NCI-H1930 (cell line): Measurements from ENCODE around the gene HOXD11.

ENCODE experiments used
- DNase-seq, 2 experiments: peaks; one replicate each; lab custom pipeline; 2025; lab: John Stamatoyannopoulos, UW

Gene HOXD11

DNA sequence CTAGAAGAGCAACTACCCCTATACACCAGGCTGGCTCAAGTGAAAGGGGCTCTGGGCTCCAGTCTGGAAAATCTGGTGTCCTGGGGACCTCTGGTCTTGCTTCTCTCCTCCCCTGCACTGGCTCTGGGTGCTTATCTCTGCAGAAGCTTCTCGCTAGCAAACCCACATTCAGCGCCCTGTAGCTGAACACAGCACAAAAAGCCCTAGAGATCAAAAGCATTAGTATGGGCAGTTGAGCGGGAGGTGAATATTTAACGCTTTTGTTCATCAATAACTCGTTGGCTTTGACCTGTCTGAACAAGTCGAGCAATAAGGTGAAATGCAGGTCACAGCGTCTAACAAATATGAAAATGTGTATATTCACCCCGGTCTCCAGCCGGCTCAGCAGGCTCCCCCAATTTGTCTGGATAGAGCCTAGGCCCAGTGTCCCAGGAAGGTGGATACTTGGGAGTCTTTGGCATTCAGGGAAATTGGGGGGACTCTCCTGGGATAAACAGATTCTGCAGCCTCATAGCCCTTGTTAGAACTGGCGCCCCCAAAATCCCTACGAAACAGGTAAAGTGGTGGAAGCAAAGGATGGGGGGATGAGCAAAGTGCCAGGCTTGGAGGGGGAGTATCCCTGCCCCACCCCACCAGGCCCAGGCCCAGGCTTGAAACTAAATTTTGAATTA, 41.8 kb downstream of the HOXD11 start:
- DNase-seq, result no peak

DNA sequence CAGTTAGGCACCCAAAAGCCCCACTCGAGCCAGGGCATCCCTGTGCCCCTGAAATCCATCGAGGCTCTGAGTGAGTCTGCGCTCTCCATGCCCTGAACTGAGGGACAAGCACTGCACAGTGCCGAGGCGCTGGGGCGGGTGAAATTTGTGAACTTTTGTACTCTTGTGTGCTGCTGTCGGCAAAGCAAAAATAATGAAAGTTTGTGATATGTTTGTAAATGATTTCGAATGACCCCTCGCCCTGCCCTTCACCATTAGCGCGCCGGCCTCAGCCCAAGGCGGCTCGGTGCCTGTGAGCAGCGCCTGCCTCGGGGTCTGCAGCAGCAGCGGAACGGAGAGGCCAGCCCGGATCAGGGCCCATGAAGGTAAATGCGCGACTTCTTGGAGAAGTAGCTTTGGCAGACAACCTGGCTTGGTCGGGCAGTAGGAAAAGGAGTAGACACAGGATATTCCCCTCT, 42.4 kb downstream of the HOXD11 start:
- no peak for DNase-seq

DNA sequence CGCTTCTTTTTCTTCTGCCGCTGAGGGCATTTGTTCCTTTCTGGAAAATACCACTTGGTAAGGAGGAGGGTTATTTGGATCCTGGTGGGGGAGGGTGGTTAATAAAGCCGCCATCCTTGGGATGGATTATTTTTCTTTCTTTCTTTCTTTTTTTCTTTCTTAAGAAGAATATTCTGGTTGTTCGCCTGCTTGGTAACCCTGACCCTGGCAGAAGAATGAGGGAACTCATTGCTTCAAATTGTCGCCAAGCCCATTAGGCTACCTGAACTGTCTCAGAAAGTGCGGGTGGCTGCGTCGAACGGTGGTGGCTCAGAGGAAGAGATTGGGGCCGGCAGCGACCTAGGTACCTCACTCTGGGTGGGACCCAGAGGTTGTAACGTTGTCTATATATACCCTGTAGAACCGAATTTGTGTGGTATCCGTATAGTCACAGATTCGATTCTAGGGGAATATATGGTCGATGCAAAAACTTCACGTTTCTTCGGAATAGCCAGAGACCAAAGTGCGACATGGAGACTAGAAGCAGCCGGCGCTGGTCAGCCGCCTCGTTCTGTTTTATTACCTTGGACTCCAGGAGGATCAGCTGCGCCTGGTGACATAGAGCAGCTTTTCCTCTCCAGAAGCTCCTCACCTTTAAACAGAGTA, 43.0 kb downstream of the HOXD11 start:
- DNase-seq, result no peak

DNA sequence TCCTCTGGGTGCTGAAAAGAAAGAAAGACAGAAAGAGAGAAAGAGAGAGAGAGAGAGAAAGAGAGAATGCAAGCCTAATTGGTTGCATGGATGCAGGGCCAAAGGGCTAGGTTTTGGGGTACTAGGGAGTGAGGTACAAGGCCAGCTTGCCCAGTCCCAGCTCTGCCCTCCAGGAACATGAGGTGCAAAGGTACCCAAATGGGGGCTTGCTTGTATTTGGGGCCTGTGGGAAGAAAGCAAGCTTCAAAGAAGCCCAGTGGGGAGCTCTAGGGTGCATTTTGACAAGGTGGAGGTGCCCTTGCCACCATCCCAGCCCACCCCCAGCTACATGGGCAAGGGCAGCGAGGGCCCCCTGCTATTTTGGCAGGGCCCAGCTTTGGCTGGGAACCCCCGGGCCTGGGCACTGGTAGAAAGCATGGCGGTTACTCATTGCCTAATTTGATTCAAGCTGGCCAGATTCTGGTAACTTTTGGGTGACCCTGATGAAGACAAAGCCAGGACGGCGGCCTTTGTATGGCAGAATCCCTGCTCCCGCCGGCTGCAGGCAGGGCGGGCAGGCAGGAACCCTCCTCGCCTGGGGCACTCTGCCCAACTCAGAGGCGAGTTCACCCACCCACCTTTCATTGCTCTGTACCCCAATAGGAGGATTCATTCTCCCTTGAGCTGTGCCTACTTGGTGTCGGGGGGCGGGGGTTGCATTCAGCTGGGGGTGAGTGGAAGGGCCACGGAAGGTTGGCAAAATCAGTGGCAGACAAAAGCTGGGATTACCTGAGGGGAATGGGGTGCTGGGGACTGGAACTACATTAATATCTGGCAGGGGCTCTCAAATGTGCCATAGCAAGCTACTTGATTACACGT, 43.7 kb downstream of the HOXD11 start:
- DNase-seq, result no peak

DNA sequence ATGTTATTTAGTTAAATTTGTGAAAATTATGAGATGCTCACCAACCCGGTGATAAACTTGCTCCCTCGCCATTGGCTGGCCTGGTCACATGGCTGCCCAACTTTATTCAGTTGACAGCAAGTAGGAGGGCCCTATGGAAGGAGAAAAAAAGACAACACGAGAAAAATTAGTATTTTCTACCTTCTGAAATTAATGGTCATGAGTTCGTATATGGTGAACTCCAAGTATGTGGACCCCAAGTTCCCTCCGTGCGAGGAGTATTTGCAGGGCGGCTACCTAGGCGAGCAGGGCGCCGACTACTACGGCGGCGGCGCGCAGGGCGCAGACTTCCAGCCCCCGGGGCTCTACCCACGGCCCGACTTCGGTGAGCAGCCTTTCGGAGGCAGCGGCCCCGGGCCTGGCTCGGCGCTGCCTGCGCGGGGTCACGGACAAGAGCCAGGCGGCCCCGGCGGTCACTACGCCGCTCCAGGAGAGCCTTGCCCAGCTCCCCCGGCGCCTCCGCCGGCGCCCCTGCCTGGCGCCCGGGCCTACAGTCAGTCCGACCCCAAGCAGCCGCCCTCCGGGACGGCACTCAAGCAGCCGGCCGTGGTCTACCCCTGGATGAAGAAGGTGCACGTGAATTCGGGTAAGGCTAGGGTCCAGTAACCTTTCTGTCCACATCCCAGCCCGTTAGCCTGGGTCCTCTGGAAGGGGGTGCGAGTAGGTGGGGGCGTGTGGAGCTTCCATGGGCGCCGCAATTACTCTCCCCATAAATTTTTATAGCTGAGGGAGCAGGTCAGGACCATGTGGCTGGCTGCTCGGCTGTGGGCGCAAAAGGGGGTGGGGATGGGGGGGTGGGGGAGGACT, 44.6 kb downstream of the HOXD11 start, which contains the start of gene HOXD4:
Gene HOXD4, plus strand, starts transcription at position 109 of the 846 bp plus-strand sequence. Its CDS starts 84 bp downstream, at position 193.
- no peak for DNase-seq

DNA sequence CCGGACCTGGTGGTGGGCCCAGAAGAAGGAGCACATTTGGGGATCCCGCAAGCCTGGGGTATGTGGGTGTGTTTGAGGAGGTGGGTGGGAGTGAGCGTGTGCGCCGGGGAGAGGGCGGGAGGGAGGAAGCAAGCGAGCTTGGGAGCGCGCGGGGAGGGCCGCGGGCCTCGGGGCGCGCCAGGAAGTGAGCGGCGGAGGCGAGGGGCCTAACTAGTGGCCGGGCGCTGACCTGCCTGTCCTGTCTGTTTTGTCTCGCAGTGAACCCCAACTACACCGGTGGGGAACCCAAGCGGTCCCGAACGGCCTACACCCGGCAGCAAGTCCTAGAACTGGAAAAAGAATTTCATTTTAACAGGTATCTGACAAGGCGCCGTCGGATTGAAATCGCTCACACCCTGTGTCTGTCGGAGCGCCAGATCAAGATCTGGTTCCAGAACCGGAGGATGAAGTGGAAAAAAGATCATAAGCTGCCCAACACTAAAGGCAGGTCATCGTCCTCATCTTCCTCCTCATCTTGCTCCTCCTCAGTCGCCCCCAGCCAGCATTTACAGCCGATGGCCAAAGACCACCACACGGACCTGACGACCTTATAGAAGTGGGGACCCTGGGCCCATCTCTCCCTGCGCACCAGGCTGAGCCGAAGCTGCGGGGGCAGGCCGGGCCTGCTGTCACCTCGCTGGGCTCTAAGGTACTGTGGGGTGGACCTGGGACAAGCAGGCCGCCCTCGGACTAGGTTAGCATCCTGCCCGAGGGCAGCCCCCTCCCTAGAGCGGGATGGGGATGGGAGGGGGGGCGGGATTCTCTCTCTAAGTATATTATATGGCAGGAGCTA, 45.5 kb downstream of the HOXD11 start:
- no peak for DNase-seq

DNA sequence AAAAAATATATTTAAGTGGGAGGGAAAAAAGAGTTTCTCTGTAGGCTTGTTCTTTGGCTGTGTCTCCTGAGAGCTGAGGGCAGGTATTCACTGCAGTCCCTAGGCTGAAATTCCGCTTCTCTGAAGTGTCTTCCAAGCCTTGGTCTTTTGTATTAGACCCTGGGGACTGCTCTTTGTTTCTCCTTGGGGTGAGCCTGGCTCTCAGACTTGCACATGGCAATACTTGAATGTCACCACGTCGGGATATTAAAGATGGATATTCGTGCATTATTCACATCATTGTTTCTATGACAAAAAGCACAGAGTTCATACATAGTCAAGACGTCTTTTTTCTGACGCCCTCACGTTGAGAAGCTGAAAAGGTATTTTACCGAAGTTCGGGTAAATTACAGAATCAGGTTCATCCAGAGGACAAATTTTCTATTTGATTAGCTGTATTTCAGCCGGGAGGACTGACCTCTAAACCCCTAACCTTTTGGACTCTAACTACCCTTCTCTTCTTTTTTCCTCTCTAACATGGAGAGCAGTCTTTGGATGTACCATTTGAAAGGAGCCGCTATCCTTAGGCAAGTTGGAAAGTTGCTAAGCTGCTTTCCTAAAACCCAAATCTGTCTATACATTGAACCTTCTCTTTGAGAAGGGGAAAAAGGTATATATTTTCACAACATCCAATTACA, 47.6 kb downstream of the HOXD11 start:
- DNase-seq, result no peak

DNA sequence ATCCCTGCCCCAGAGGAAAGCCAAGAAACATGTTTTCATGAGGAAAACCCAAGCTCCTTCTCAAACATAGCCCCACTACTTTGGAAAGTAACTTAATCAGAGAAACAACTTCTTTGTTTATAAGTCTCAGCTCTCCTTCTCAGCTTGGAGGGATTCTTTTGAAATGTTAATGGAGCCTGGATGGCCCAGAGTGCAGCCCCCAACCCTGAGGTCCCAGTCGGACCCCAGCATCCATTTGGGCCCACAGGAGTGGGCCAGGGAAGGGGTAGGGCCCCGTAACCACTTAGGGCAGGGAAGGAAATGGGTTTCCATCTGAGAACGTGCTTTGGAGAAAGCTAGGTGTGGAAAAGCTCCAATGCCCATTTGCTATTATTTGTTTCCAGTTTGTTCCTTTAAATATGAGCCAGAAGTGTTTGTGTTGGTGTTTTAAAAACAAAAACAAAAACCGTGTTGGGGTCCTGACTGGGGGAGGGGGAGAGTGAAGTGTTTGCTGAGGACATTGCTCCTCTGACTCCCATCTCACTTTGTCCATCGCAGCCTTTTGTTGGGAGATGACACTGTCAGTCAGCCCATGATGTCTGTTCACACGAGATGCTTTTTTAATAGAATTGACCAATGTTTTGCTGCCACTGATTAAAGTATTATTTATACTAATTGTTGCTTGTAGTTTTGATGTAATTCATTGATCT, 48.4 kb downstream of the HOXD11 start:
- no peak for DNase-seq

DNA sequence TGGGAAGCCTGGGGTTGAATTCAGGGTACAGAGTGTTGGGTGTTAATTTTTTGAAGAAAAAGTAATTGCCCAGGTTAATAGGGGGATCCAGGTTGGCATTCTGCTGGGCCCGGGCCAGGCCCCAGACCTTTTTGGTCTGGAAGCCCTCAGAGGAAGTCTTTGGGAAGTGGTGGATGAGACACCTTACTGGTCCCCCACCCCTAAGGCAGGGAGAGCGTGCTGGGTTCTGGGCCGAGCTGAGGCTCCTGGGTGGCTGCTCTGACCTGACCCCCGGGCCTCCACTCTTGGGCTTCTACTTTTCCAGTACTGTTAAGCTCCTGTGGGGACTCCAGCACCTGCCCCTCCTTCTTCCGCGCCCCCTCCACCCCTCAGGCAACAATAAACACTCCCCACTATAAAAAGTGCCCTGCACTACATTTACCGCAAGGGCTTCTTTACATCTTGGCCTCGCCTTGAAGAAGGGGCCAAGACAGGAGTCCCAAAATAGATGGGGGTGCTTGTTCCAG, 49.3 kb downstream of the HOXD11 start:
- DNase-seq, result no peak

DNA sequence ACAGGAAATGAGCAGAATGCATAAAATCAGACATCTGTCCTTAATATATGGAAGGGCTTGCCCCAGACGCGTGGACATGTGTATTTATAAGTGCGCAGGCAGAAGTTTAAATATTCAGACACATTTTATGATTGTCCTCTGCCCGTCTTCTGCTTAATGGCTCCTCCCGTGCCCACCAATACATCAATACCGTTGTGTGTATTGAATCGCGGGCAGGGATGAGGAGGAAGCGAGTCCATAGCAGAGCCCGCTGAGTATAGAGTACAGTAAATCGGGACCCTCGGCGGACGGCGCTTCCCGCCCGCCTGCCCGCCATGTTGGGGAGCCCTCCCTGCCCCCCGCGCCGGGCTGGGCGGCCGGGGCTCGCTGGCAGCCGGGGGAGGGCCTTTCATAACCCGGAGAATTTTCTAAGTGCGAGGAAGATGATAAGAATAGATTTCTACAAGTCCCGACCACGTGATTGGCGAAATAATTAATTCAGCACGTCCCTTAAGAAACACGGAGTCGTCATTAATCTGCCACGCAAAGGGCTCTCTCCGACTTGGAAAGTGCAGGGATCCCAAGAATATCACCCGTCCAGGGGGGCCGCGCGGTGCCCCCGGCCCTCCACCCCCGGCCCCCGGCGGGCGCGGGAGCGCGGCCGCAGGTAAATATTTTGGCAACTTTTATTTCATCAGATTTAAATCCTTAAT, 49.9 kb downstream of the HOXD11 start, which contains the start of gene HOXD3:
Gene HOXD3, plus strand, starts transcription at position 501 of the 692 bp plus-strand sequence. CDS start 11,808 bp downstream, outside the sequence.
- no peak for DNase-seq

DNA sequence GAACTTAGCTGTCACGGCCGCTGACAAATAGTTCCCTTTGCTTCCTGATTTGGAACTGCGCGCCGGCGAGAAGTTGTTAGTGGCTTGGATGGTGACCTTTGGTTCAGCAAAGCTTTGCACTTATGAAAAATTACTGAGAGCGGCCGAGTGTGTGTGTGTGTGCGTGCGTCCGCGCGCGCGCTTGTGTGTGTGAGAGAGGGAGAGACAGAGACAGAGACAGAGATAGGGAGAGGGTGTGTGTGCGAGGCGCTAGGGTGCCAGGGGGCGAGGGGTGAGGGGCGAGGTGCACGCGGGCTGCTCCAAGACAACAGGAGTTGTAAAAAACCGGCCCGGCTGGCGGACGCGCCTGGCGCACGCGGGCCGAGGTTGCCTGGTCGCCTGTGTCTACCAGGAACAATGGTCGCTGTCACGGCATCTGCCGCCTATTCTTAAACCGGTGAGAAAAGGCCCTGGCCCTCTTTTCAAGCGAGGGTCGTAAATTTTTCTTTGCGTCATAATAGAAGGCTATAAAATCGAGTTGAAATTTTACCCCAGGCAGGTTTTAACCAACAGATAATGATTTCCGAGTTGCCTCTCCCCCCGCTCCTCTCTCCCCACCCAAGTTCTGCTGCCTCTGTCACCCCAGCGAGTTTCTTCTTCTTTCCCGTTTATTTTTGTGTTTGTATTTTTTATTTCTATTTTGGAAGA, 50.6 kb downstream of the HOXD11 start:
- peak; percentile 43 to 51 for DNase-seq

DNA sequence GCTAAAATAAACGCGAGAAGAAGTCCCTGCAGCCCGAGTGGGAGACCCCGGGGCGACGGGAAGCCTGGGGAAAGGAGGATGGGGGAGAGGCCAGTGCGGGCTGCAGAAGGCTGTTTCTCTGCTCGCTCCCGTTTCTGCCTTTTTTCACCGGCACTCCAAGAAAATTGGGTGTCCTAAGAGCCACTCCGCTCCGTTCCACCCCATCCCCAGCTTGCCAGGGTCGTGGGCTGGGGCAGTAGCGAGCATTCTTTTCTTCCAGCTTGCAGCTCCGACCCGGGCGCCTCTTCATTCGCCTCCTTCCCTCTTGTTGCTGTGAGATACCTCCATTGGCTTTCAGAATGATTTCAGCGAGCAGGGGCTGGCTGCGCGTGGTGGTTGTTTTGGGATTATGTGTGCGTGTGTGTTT, 51.1 kb downstream of the HOXD11 start:
- no peak for DNase-seq

DNA sequence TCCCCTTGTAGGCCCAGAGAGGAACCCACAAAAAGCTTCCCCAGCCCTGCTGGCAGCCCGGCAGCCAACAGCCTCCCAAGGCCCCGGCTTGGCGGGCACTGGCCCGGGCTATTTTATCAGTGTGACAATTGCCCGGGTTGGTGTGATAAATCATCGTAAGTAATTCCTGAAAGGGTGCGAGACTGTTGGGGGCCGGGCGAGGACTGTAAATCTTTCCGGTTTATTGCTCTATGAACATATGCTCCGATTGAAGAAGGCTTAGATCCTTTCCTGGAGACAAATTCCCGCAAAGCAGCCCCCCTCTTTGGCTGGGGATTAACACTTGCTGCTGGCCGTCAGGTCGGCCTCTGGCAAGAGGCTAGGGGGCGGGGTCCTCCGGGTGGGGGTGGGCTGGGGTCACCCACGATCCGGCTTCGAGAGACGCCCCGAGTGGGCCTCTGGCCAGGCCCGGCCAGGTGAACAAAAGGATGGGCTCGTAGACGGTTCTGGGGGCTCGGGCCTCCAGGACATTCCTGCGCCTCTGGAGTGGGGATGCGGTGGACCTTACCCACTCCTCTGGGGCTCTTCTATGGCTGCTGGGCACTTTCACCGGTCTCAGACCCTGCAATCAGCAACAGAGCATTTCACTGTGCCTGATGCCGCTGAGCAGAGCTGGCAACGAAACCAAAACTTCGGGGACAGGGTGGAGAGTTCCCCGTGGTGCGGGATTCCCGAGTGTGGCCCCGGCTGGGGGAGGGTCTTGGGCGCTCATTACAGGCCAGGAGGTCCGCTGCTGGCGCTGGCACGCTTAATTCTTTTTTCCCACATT, 52.0 kb downstream of the HOXD11 start:
- no peak for DNase-seq
